IMR-90 (cell line): Measurements from ENCODE around the gene HNRNPM. TPM values are rescaled to one million over a fixed set of nuclear protein-coding genes. Genes with fewer than 3 reads are reported as not detected.

ENCODE experiments used
- ATAC-seq: fragments of 200-7000 bp; cut with Tn5 transposase; 2 replicates; pipeline ENCODE4 v1.9.1; 2020; ENCODE audit warnings: low read depth, mild to moderate bottlenecking, moderate library complexity
- BruUV-seq: library from RNA; stranded (reverse); fragments of 400-500 nt; replicated peaks from 2 replicates; lab custom pipeline; 2021; lab: Mats Ljungman, UMichigan
- CTCF ChIA-PET: fragments of 300-600 bp; formaldehyde crosslinking; extraction: SDS; loops from one replicate; lab custom pipeline; 2021; ENCODE audit warnings: antibody characterized with exemption; lab: Yijun Ruan, JAX
- POLR2A ChIA-PET: fragments of 300-600 bp; sonication (Branson Sonifier 250); formaldehyde crosslinking; loops from one replicate; lab custom pipeline; 2022; ENCODE audit warnings: antibody characterized with exemption; ENCODE audit not compliant: unreplicated experiment; lab: Charles Lee
- DNase-seq: peaks from one replicate; pipeline ENCODE4 v3.0.0; 2013
- H2AFZ ChIP-seq: replicated peaks from 2 replicates; pipeline ENCODE3; 2013; ENCODE audit warnings: low read length, mild to moderate bottlenecking; ENCODE audit not compliant: poor library complexity
- H2AK5ac ChIP-seq: 2 replicates; pipeline ENCODE4 v1.6.1; 2013; ENCODE audit warnings: low read depth, low read length, inconsistent platforms
- H2AK9ac ChIP-seq: replicated peaks from 2 replicates; pipeline ENCODE3; 2013; ENCODE audit warnings: mild to moderate bottlenecking, low read depth, low read length, moderate library complexity; ENCODE audit not compliant: poor library complexity
- H2BK120ac ChIP-seq: 2 replicates; pipeline ENCODE4 v1.6.1; 2013; ENCODE audit warnings: low read depth, low read length, inconsistent platforms
- H2BK15ac ChIP-seq: 3 replicates; pipeline ENCODE4 v1.6.1; 2013; ENCODE audit warnings: low read depth, low read length, inconsistent platforms
- H2BK20ac ChIP-seq: 2 replicates; pipeline ENCODE4 v1.6.1; 2013; ENCODE audit warnings: low read depth, mild to moderate bottlenecking, inconsistent platforms, low read length, moderate library complexity
- H2BK5ac ChIP-seq: 2 replicates; pipeline ENCODE4 v1.6.1; 2013; ENCODE audit warnings: mild to moderate bottlenecking, low read depth, low read length, inconsistent platforms; ENCODE audit not compliant: poor library complexity, severe bottlenecking
- H3K14ac ChIP-seq: replicated peaks from 2 replicates; pipeline ENCODE4 v1.6.1; 2013; ENCODE audit warnings: low read depth, low read length, inconsistent platforms
- H3K18ac ChIP-seq: 2 replicates; pipeline ENCODE4 v1.6.1; 2013; ENCODE audit warnings: low read depth, low read length, control low read depth
- H3K23ac ChIP-seq: 2 replicates; pipeline ENCODE4 v1.6.1; 2013; ENCODE audit warnings: low read depth, low read length, inconsistent platforms
- H3K27ac ChIP-seq: 2 replicates; pipeline ENCODE4 v1.5.1; 2013; ENCODE audit warnings: mild to moderate bottlenecking, control low read depth, low read length; ENCODE audit not compliant: insufficient read depth
- H3K27me3 ChIP-seq: 2 replicates; pipeline ENCODE4 v1.6.1; 2013; ENCODE audit warnings: low read length; ENCODE audit not compliant: control insufficient read depth, insufficient read depth
- H3K36me3 ChIP-seq: 2 replicates; pipeline ENCODE4 v1.6.1; 2013; ENCODE audit warnings: low read length, mixed read lengths; ENCODE audit not compliant: control insufficient read depth, insufficient read depth
- H3K4ac ChIP-seq: 2 replicates; pipeline ENCODE4 v1.6.1; 2013; ENCODE audit warnings: low read depth, low read length, inconsistent platforms
- H3K4me1 ChIP-seq: 2 replicates; pipeline ENCODE4 v1.6.1; 2013; ENCODE audit warnings: low read length, mixed read lengths; ENCODE audit not compliant: control insufficient read depth, insufficient read depth
- H3K4me2 ChIP-seq: 2 replicates; pipeline ENCODE4 v1.6.1; 2013; ENCODE audit warnings: low read depth, mild to moderate bottlenecking, control low read depth, low read length, moderate library complexity
- H3K4me3 ChIP-seq: 2 replicates; pipeline ENCODE4 v1.5.1; 2013; ENCODE audit warnings: low read depth, mild to moderate bottlenecking, control low read depth, low read length, moderate library complexity; ENCODE audit not compliant: insufficient read depth
- H3K56ac ChIP-seq: 2 replicates; pipeline ENCODE4 v1.6.1; 2013; ENCODE audit warnings: low read length, inconsistent platforms; ENCODE audit not compliant: insufficient read depth; ENCODE audit errors: extremely low read depth
- H3K79me1 ChIP-seq, 2 experiments: 2 replicates each; pipeline ENCODE4 v1.6.1; 2013; ENCODE audit warnings: low read length in 2 of 2, inconsistent platforms in 1 of 2, low read depth in 1 of 2
- H3K9ac ChIP-seq: 2 replicates; pipeline ENCODE4 v1.6.1; 2013; ENCODE audit warnings: low read depth, low read length, control low read depth
- H3K9me1 ChIP-seq: 2 replicates; pipeline ENCODE4 v1.6.1; 2013; ENCODE audit warnings: low read length, inconsistent platforms; ENCODE audit not compliant: insufficient read depth
- H3K9me3 ChIP-seq: 2 replicates; pipeline ENCODE4 v1.6.1; 2013; ENCODE audit warnings: low read length; ENCODE audit not compliant: control insufficient read depth, insufficient read depth
- H4K20me1 ChIP-seq: 2 replicates; pipeline ENCODE4 v1.6.1; 2013; ENCODE audit warnings: low read length, inconsistent platforms; ENCODE audit not compliant: insufficient read depth
- H4K5ac ChIP-seq: 2 replicates; pipeline ENCODE4 v1.6.1; 2013; ENCODE audit warnings: mild to moderate bottlenecking, low read depth, low read length, control low read depth
- H4K8ac ChIP-seq, 2 experiments: 2 replicates each; pipeline ENCODE4 v1.6.1; 2013; ENCODE audit warnings: low read depth in 2 of 2, low read length in 2 of 2, control low read depth in 1 of 2, inconsistent platforms in 1 of 2
- H4K91ac ChIP-seq: 2 replicates; pipeline ENCODE4 v1.6.1; 2013; ENCODE audit warnings: low read depth, low read length, inconsistent platforms; ENCODE audit not compliant: insufficient read depth
- FOS ChIP-seq: fragments of 150-350 bp; IDR thresholded peaks from 2 replicates; pipeline ENCODE4 v1.6.1; 2016; ENCODE audit warnings: low read depth, low read length
- WGBS, 2 experiments: methylation state at CpG; one replicate each; pipeline versions ENCODE4 v1.1.5 to v1.1.7; 2013; ENCODE audit warnings: missing lambda C conversion rate in 2 of 2; ENCODE audit not compliant: insufficient read length in 1 of 2; ENCODE audit errors: extremely low coverage in 2 of 2; 5-methylcytosine and 5-hydroxymethylcytosine counted together
- dilution Hi-C: fragments of 300-500 bp; cut with HindIII; formaldehyde crosslinking; loops from one replicate; pipeline ENCODE4 v1.14.3; 2018; ENCODE audit warnings: low sequenced_read_pairs; ENCODE audit not compliant: unreplicated experiment
- in situ Hi-C: fragments of 300-500 bp; cut with MboI; formaldehyde crosslinking; loops from 3 replicates; pipeline ENCODE4 v1.14.3; 2019; ENCODE audit warnings: low sequenced_read_pairs, inconsistent platforms, mixed read lengths
- intact Hi-C: fragments of 100-400 bp; cut with micrococcal nuclease; formaldehyde crosslinking; loops from 2 replicates; pipeline ENCODE4 v1.10.0; 2022
- polyA plus RNA-seq, 3 experiments: library from polyadenylated mRNA; depleted of rRNA; stranded (reverse); fragments of >200 nt; gene quantifications; 2 replicates each; pipeline ENCODE4 v1.2.3, GENCODE V29; 2012; ENCODE audit warnings: low replicate concordance in 1 of 3
- total RNA-seq: library from RNA; depleted of rRNA; stranded (reverse); fragments of >200 nt; gene quantifications from 2 replicates; pipeline ENCODE4 v1.2.3, GENCODE V29; 2012

HNRNPM gene
- total and polyA plus RNA-seq, 2 of the 4 experiments (the other 2 are of a cell fraction) = 75.6 to 197 TPM

GRCh38 chr19:8483165-8483564, 38.4 kb downstream of the HNRNPM start:
- Histone ChIP-seq H2BK120ac (no peak overlapping the region), H3K36me3 (peaks cover 65% of the 10 kb centered on the region), H4K5ac (no peak overlapping the region), H2AFZ (no peak overlapping the region), H2AK5ac (no peak overlapping the region), H3K4me1 (no peaks in the 10 kb centered on the region; the same call in 1 of the 2 replicates), H3K27me3 (no peaks in the 10 kb centered on the region), H3K14ac (no peak overlapping the region), H4K8ac (no peak overlapping the region), H4K20me1 (peaks cover 83% of the 10 kb centered on the region), H3K9me1 (peaks cover 15% of the 10 kb centered on the region), H3K18ac (no peak overlapping the region), H3K23ac (no peak overlapping the region), H3K56ac (no peak overlapping the region), H4K91ac (no peak overlapping the region), H3K79me1 (peaks cover 29 to 87% of the 10 kb centered on the region in 2 experiments), H3K4me3 (no peak overlapping the region), H2BK15ac (no peak overlapping the region), H2BK20ac (no peak overlapping the region), H3K4ac (no peak overlapping the region), H3K9ac (no peak overlapping the region), H3K27ac (no peak overlapping the region), H2AK9ac (no peak overlapping the region), H3K9me3 (no peaks in the 10 kb centered on the region), H3K4me2 (no peak overlapping the region), H2BK5ac (no peak overlapping the region)
- no CpG with 5 or more reads among the region's 8 CpGs for WGBS, 2 experiments
- BruUV-seq = no TSS peak
- no peak for DNase-seq
- ChIA-PET CTCF (no interaction called here), POLR2A (no interaction called here)
- intact Hi-C loops (no loop called here), in situ Hi-C loops (no loop called here), dilution Hi-C loops (no loop called here)
- no peak for TF ChIP-seq FOS
- ATAC-seq = no peak
